NB4 (cell line): ENCODE data around the gene RABGAP1.

Experiments used
- CTCF ChIP-seq: IDR thresholded peaks from one replicate; pipeline ENCODE4 v1.5.1; 2012; ENCODE audit warnings: low read depth, low read length
- MAX ChIP-seq: IDR thresholded peaks from 2 replicates; pipeline ENCODE4 v1.6.1; 2011; ENCODE audit warnings: low read depth, low read length
- MYC ChIP-seq: IDR thresholded peaks from 2 replicates; pipeline ENCODE4 v1.6.1; 2011; ENCODE audit warnings: low read depth, low read length
- POLR2A ChIP-seq: IDR thresholded peaks from 2 replicates; pipeline ENCODE4 v1.6.1; 2011; ENCODE audit warnings: mild to moderate bottlenecking; ENCODE audit not compliant: insufficient read length; ENCODE audit errors: extremely low read depth

GRCh38 chr9:123059472-123060220 lies 118.8 kb downstream of the RABGAP1 start:
- TF ChIP-seq CTCF (no peak), POLR2A (no peak), MYC (no peak), MAX (no peak)
